H1 (cell line): ENCODE data around the gene C2orf78. TPM values are rescaled to one million over a fixed set of nuclear protein-coding genes. Genes with fewer than 3 reads are reported as not detected.

ENCODE experiments used
- CTCF ChIA-PET: fragments of 300-600 bp; sonication (Branson Sonifier 250); formaldehyde crosslinking; loops from one replicate; lab custom pipeline; 2021; ENCODE audit not compliant: partially characterized antibody; lab: Charles Lee
- POLR2A ChIA-PET: fragments of 300-600 bp; sonication (Branson Sonifier 250); formaldehyde crosslinking; loops from one replicate; lab custom pipeline; 2021; ENCODE audit warnings: inconsistent platforms; ENCODE audit not compliant: partially characterized antibody; lab: Charles Lee
- DNase-seq, 2 experiments: peaks; one replicate each; pipeline versions ENCODE4 v3.0.0 to v3.0.0-alpha.2; 2010 to 2022; ENCODE audit warnings: low spot score in 2 of 2, low read depth in 1 of 2, mixed read lengths in 1 of 2
- FAIRE-seq: peaks from 2 replicates; lab custom pipeline; 2011; peaks lifted over from hg19 to GRCh38; lab: Jason Lieb, UNC
- H2AFZ ChIP-seq: 2 replicates; pipeline ENCODE4 v1.8.1; 2012; ENCODE audit warnings: low read length, inconsistent platforms
- H2AK5ac ChIP-seq: 2 replicates; pipeline ENCODE4 v1.6.1; 2013; ENCODE audit warnings: low read depth, low read length
- H2BK120ac ChIP-seq: replicated peaks from 2 replicates; pipeline ENCODE3; 2013; ENCODE audit warnings: low read depth, low read length, inconsistent platforms
- H2BK12ac ChIP-seq: 2 replicates; pipeline ENCODE4 v1.6.1; 2013; ENCODE audit warnings: low read depth, low read length
- H2BK15ac ChIP-seq: 2 replicates; pipeline ENCODE4 v1.6.1; 2013; ENCODE audit warnings: low read length
- H2BK20ac ChIP-seq: 2 replicates; pipeline ENCODE4 v1.6.1; 2013; ENCODE audit warnings: low read length
- H2BK5ac ChIP-seq: 2 replicates; pipeline ENCODE4 v1.6.1; 2013; ENCODE audit warnings: low read depth, low read length
- H3K14ac ChIP-seq: 2 replicates; pipeline ENCODE4 v1.6.1; 2013; ENCODE audit warnings: inconsistent platforms; ENCODE audit not compliant: insufficient read length
- H3K18ac ChIP-seq: 2 replicates; pipeline ENCODE4 v1.6.1; 2013; ENCODE audit warnings: low read length; ENCODE audit errors: extremely low read depth
- H3K23ac ChIP-seq: 2 replicates; pipeline ENCODE4 v1.6.1; 2013; ENCODE audit warnings: inconsistent platforms; ENCODE audit not compliant: insufficient read length
- H3K23me2 ChIP-seq: 2 replicates; pipeline ENCODE4 v1.6.1; 2013; ENCODE audit warnings: low read depth, low read length
- H3K27ac ChIP-seq: 2 replicates; pipeline ENCODE4 v1.6.1; 2011; ENCODE audit warnings: low read depth, low read length, inconsistent platforms
- H3K27me3 ChIP-seq, 4 experiments: replicated peaks in 1 of 4; 1 replicate in 1 of 4; 2 replicates in 3 of 4; pipeline versions ENCODE4 v1.6.1 to v1.8.1; 2011 to 2013; ENCODE audit warnings: low read length in 3 of 4, mild to moderate bottlenecking in 3 of 4, inconsistent platforms in 2 of 4, mixed read lengths in 2 of 4, moderate library complexity in 1 of 4; ENCODE audit not compliant: control insufficient read depth in 3 of 4, insufficient read depth in 3 of 4; ENCODE audit errors: extremely low read depth in 1 of 4
- H3K36me3 ChIP-seq, 4 experiments: 2 replicates each; pipeline versions ENCODE4 v1.6.1 to v1.8.1; 2011 to 2013; ENCODE audit warnings: mild to moderate bottlenecking in 4 of 4, low read length in 3 of 4, moderate library complexity in 2 of 4, control low read depth in 1 of 4, inconsistent platforms in 1 of 4; ENCODE audit not compliant: insufficient read depth in 4 of 4, control insufficient read depth in 2 of 4
- H3K4ac ChIP-seq: replicated peaks from 2 replicates; pipeline ENCODE3; 2013; ENCODE audit warnings: low read length, low read depth, mixed read lengths, inconsistent platforms; ENCODE audit not compliant: insufficient read length
- H3K4me1 ChIP-seq, 4 experiments: replicated peaks in 1 of 4; 1 replicate in 1 of 4; 2 replicates in 3 of 4; pipeline versions ENCODE4 v1.6.1 to v1.8.1; 2011 to 2013; ENCODE audit warnings: low read length in 3 of 4, inconsistent platforms in 2 of 4, mixed read lengths in 1 of 4; ENCODE audit not compliant: insufficient read depth in 4 of 4, control insufficient read depth in 3 of 4
- H3K4me2 ChIP-seq, 2 experiments: 2 replicates each; pipeline versions ENCODE4 v1.6.1 to v1.8.1; 2011 to 2013; ENCODE audit warnings: low read depth in 2 of 2, low read length in 2 of 2, control low read depth in 1 of 2, inconsistent platforms in 1 of 2, mild to moderate bottlenecking in 1 of 2; ENCODE audit not compliant: insufficient read depth in 1 of 2
- H3K4me3 ChIP-seq, 4 experiments: fragments of 200-600, 300-600 bp in 1 of 4; sonication (generic), shearing (Covaris generic), sonication (Bioruptor Twin) in 1 of 4; 2 replicates each; pipeline versions ENCODE4 v1.5.1 to v1.8.1; 2011 to 2016; ENCODE audit warnings: low read length in 4 of 4, low read depth in 3 of 4, control low read depth in 2 of 4, inconsistent platforms in 2 of 4, mild to moderate bottlenecking in 2 of 4, mixed read lengths in 1 of 4, moderate library complexity in 1 of 4; ENCODE audit not compliant: insufficient read depth in 2 of 4; ENCODE audit errors: extremely low read depth in 1 of 4
- H3K56ac ChIP-seq: replicated peaks from 2 replicates; pipeline ENCODE3; 2013; ENCODE audit warnings: low read depth, mild to moderate bottlenecking, mixed read lengths, low read length, inconsistent platforms; ENCODE audit not compliant: insufficient read length
- H3K79me1 ChIP-seq: 2 replicates; pipeline ENCODE4 v1.6.1; 2013; ENCODE audit warnings: low read depth, low read length, control low read depth
- H3K79me2 ChIP-seq, 2 experiments: 2 replicates each; pipeline versions ENCODE4 v1.6.1 to v1.8.1; 2012 to 2013; ENCODE audit warnings: low read length in 2 of 2, mild to moderate bottlenecking in 2 of 2, inconsistent platforms in 1 of 2; ENCODE audit not compliant: insufficient read depth in 2 of 2, control insufficient read depth in 1 of 2
- H3K9ac ChIP-seq, 4 experiments: replicated peaks in 1 of 4; 1 replicate in 1 of 4; 2 replicates in 3 of 4; pipeline versions ENCODE4 v1.6.1 to v1.8.1; 2011 to 2013; ENCODE audit warnings: low read depth in 3 of 4, low read length in 3 of 4, control low read depth in 2 of 4, mild to moderate bottlenecking in 2 of 4, moderate library complexity in 2 of 4, inconsistent platforms in 1 of 4; ENCODE audit errors: extremely low read depth in 1 of 4
- H3K9me3 ChIP-seq, 2 experiments: 2 replicates each; pipeline versions ENCODE4 v1.6.1 to v1.8.1; 2012 to 2013; ENCODE audit warnings: mild to moderate bottlenecking in 2 of 2, moderate library complexity in 2 of 2, control low read depth in 1 of 2, inconsistent platforms in 1 of 2, low read depth in 1 of 2, low read length in 1 of 2, mixed read lengths in 1 of 2; ENCODE audit not compliant: insufficient read depth in 2 of 2
- H4K20me1 ChIP-seq, 2 experiments: replicated peaks in 1 of 2; 2 replicates each; pipeline versions ENCODE3 to v1.8.1; 2011 to 2013; ENCODE audit warnings: inconsistent platforms in 2 of 2, low read length in 2 of 2, mild to moderate bottlenecking in 1 of 2; ENCODE audit not compliant: insufficient read depth in 2 of 2, control insufficient read depth in 1 of 2
- H4K5ac ChIP-seq: 2 replicates; pipeline ENCODE4 v1.6.1; 2013; ENCODE audit warnings: low read length, low read depth, mixed read lengths, inconsistent platforms; ENCODE audit not compliant: insufficient read length
- H4K8ac ChIP-seq: 2 replicates; pipeline ENCODE4 v1.8.0; 2013; ENCODE audit warnings: mild to moderate bottlenecking, moderate library complexity, low read length, inconsistent platforms; ENCODE audit not compliant: insufficient read depth; ENCODE audit errors: extremely low read depth
- H4K91ac ChIP-seq: replicated peaks from 2 replicates; pipeline ENCODE3; 2013; ENCODE audit warnings: low read length, mixed read lengths, inconsistent platforms; ENCODE audit not compliant: insufficient read length
- EZH2 ChIP-seq: fragments of 200-600 bp; sonication (generic); IDR thresholded peaks from 2 replicates; pipeline ENCODE4 v1.7.1; 2012; ENCODE audit warnings: low read depth, mild to moderate bottlenecking, moderate library complexity, low read length, inconsistent platforms; ENCODE audit not compliant: severe bottlenecking
- JUN ChIP-seq: IDR thresholded peaks from 2 replicates; pipeline ENCODE4 v1.6.1; 2011; ENCODE audit warnings: low read depth, mild to moderate bottlenecking, improper control_type of control experiment, low read length
- MAFK ChIP-seq: IDR thresholded peaks from 2 replicates; pipeline ENCODE4 v1.6.1; 2012; ENCODE audit warnings: low read depth, mild to moderate bottlenecking, improper control_type of control experiment, low read length
- POLR2A ChIP-seq, 2 experiments: IDR thresholded peaks; 1 replicate in 1 of 2; 2 replicates in 1 of 2; pipeline ENCODE4 v1.6.1; 2011; ENCODE audit warnings: low read depth in 2 of 2, low read length in 2 of 2, mild to moderate bottlenecking in 2 of 2; ENCODE audit errors: control extremely low read depth in 1 of 2
- RBBP5 ChIP-seq: IDR thresholded peaks from 2 replicates; pipeline ENCODE4 v1.7.1; 2012; ENCODE audit warnings: low read depth, mild to moderate bottlenecking, inconsistent platforms, low read length, moderate library complexity, borderline replicate concordance
- RNF2 ChIP-seq: fragments of 200-900, 300-1000 bp; sonication (generic); IDR thresholded peaks from 2 replicates; pipeline ENCODE4 v1.7.1; 2016; ENCODE audit warnings: borderline replicate concordance, low read depth, mild to moderate bottlenecking, antibody characterized with exemption, low read length; ENCODE audit not compliant: poor library complexity, severe bottlenecking; ENCODE audit errors: missing control alignments
- TEAD4 ChIP-seq: IDR thresholded peaks from 2 replicates; pipeline ENCODE4 v1.6.1; 2012; ENCODE audit warnings: low read depth, low read length, inconsistent platforms, mixed read lengths
- YY1 ChIP-seq: IDR thresholded peaks from 2 replicates; pipeline ENCODE4 v1.6.1; 2011; ENCODE audit warnings: low read depth, mild to moderate bottlenecking, low read length
- WGBS, 2 experiments: shearing (Covaris generic) in 1 of 2; methylation state at CpG; one replicate each; pipeline versions ENCODE4 v1.1.6 to v1.1.7; 2013 to 2015; ENCODE audit warnings: low lambda C conversion rate in 2 of 2, mixed read lengths in 2 of 2, inconsistent platforms in 1 of 2, low coverage in 1 of 2, missing lambda C conversion rate in 1 of 2; ENCODE audit not compliant: insufficient replicate concordance in 2 of 2, insufficient coverage in 1 of 2, insufficient read length in 1 of 2; ENCODE audit errors: extremely low coverage in 1 of 2, missing lambda C conversion rate in 1 of 2; 5-methylcytosine and 5-hydroxymethylcytosine counted together
- polyA plus RNA-seq, 7 experiments: library from polyadenylated mRNA; depleted of rRNA in 3 of 7; stranded (reverse) in 5 of 7; unstranded in 2 of 7; fragments of >200 nt in 5 of 7; fragments of 200-250 nt in 2 of 7; gene quantifications; 1 replicate in 5 of 7; 2 replicates in 1 of 7; 4 replicates in 1 of 7; pipeline versions ENCODE4 v1.2.1 to v1.2.3, GENCODE V29; 2011 to 2013; ENCODE audit warnings: missing spikeins in 2 of 7, mixed read lengths in 2 of 7
- total RNA-seq: library from RNA; stranded (reverse); fragmentation: NEBNext Ultra II Directional; extraction: Animal tissue kit (Norgen Biotek cat#: 25700); gene quantifications from 2 replicates; pipeline ENCODE4 v1.2.1, GENCODE V29; 2021
- TF ChIP-seq, protein P1 (sequence below), 3 experiments: IDR thresholded peaks; 1 replicate in 2 of 3; 2 replicates in 1 of 3; pipeline versions ENCODE4 v1.5.1 to v1.6.1; 2011; ENCODE audit warnings: low read length in 3 of 3, mild to moderate bottlenecking in 3 of 3, inconsistent platforms in 2 of 3, low read depth in 1 of 3, moderate library complexity in 1 of 3; ENCODE audit not compliant: insufficient read depth in 1 of 3; ENCODE audit errors: control extremely low read depth in 1 of 3

C2orf78 gene
- total and polyA plus RNA-seq, 2 of the 8 experiments (the other 6 are each of a cell fraction or from before 2014, with no cell fraction given), result 0.39 to 0.89 TPM

DNA sequence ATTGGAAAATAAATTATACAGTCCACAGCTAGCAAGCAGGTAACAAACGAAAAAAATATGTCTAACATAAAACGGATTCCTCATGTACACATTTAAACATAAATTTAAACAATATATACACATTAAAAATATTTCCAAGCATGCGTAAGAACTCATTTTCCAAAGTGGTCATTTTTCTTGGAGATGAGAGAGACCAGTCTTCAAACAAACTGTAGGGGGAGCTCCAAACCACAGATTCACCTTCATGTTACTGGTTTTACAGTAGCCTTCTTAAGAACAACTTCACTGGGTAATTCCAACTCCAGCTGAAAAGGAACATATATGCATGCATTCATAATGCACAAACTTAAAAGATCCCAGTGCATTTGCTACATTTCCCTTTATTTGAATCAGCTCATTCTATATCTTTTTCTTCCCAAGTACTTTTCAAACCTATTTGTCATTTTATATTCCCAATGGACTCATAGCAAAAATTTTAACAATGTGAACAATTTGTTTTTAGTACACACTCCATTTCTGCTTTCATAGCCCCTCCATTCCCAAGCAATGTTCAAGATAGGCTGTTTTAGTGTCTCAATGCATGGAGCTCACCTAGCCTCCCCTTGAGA, 40.0 kb downstream of the C2orf78 start:
- no peak overlapping the region for H3K14ac ChIP-seq
- FAIRE-seq, result no peak
- no peaks in the 10 kb centered on the region for H3K79me2 ChIP-seq
- H3K23ac ChIP-seq, result no peak overlapping the region
- H4K20me1 ChIP-seq, result no peaks in the 10 kb centered on the region
- no peak overlapping the region for H2AK5ac ChIP-seq
- no peaks in the 10 kb centered on the region for H3K79me1 ChIP-seq
- no peak overlapping the region for H2BK20ac ChIP-seq
- H3K9me3 ChIP-seq, result no peaks in the 10 kb centered on the region
- no peak overlapping the region for H4K8ac ChIP-seq
- ChIA-PET POLR2A (interaction anchor here (1.6 kb wide), 1 partner anchor 8 kb away, joined by 4 read pairs; no protein-coding TSS in a partner anchor), CTCF (interaction anchor here (0.6 to 4.8 kb wide), 27 partner anchors 8 to 501 kb away, joined by 3 to 31 read pairs (median 4); partner anchors contain the start of genes ACTG2 and BOLA3)
- H2BK15ac ChIP-seq, result no peak overlapping the region
- no peaks in the 10 kb centered on the region for H3K36me3 ChIP-seq
- 30% methylated on average over 3 of the region's 3 CpGs; no CpG with 5 or more reads in 1 of the 2 experiments for WGBS, 2 experiments
- H2BK12ac ChIP-seq, result no peak overlapping the region
- H2AFZ ChIP-seq, result no peak overlapping the region
- H3K18ac ChIP-seq, result no peak overlapping the region
- peaks cover 0 to 7% (median 2%) of the 10 kb centered on the region in 4 experiments; a peak in 4 of 7 replicates for H3K27me3 ChIP-seq
- H3K4ac ChIP-seq, result no peak overlapping the region
- H2BK5ac ChIP-seq, result no peak overlapping the region
- H3K4me1 ChIP-seq, result peaks cover 0 to 2% (median 0%) of the 10 kb centered on the region in 4 experiments; a peak in 1 of 7 replicates
- no peak overlapping the region for H3K9ac ChIP-seq
- no peak overlapping the region for H3K4me2 ChIP-seq
- no peak overlapping the region for H3K27ac ChIP-seq
- no peak overlapping the region for H3K56ac ChIP-seq
- no peak overlapping the region for H4K91ac ChIP-seq
- H4K5ac ChIP-seq, result no peak overlapping the region
- peaks cover under 1% of the 10 kb centered on the region; the same call in 1 of the 2 replicates for H3K23me2 ChIP-seq
- H3K4me3 ChIP-seq, result no peak overlapping the region
- DNase-seq, result no peak
- H2BK120ac ChIP-seq, result no peak overlapping the region
- TF ChIP-seq YY1 (no peak), TEAD4 (no peak), JUN (no peak), EZH2 (no peak), RNF2 (no peak), POLR2A (IDR thresholded peaks at IDR 0.05; ENCODE audit: control extremely low read depth in 1 of 2, low read depth in 2 of 2, low read length in 2 of 2) (no peak), RBBP5 (no peak), MAFK (no peak)
- TF ChIP-seq, protein P1, sequence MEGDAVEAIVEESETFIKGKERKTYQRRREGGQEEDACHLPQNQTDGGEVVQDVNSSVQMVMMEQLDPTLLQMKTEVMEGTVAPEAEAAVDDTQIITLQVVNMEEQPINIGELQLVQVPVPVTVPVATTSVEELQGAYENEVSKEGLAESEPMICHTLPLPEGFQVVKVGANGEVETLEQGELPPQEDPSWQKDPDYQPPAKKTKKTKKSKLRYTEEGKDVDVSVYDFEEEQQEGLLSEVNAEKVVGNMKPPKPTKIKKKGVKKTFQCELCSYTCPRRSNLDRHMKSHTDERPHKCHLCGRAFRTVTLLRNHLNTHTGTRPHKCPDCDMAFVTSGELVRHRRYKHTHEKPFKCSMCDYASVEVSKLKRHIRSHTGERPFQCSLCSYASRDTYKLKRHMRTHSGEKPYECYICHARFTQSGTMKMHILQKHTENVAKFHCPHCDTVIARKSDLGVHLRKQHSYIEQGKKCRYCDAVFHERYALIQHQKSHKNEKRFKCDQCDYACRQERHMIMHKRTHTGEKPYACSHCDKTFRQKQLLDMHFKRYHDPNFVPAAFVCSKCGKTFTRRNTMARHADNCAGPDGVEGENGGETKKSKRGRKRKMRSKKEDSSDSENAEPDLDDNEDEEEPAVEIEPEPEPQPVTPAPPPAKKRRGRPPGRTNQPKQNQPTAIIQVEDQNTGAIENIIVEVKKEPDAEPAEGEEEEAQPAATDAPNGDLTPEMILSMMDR (IDR thresholded peaks at IDR 0.05; ENCODE audit: control extremely low read depth in 1 of 3, insufficient read depth in 1 of 3, low read depth in 1 of 3, low read length in 3 of 3), result peak in 2 of 3 experiments; percentile 58 to 71; a peak in 3 of 4 replicates
